Measurements from ENCODE around the gene BAIAP2L2. TPM values are rescaled to one million over a fixed set of nuclear protein-coding genes. Genes with fewer than 3 reads are reported as not detected.

The BAIAP2L2 gene
- total and polyA plus RNA-seq, 10 of the 15 experiments (the other 5 are each of a cell fraction or from before 2014, with no cell fraction given): 0.08 to 0.38 (median 0.14) TPM; not detected in 6

- no peak overlapping the region for H2AFZ ChIP-seq (ENCODE audit: control insufficient read depth, low read depth, low read length)
- in situ Hi-C loops (cut with MboI): no loop called here
- no peak overlapping the region for H3K4me2 ChIP-seq (ENCODE audit: control insufficient read depth, insufficient read depth)
- BruUV-seq (replicated peaks): no TSS peak
- no peak overlapping the region for H3K27ac ChIP-seq (ENCODE audit: control insufficient read depth, insufficient read depth)
- ChIA-PET CTCF (interaction anchor here (1.3 kb wide), 1 partner anchor 16 kb away, joined by 5 read pairs; no protein-coding TSS in a partner anchor), SMC1A (ENCODE audit: uncharacterized antibody, unreplicated experiment) (no interaction called here), POLR2A (no interaction called here), RAD21 (ENCODE audit: unreplicated experiment) (no interaction called here)
- H3K4me3 ChIP-seq: no peak overlapping the region
- WGBS (ENCODE audit: insufficient coverage, insufficient replicate concordance, low lambda C conversion rate, missing lambda C conversion rate): 70% methylated on average over 2 of the region's 2 CpGs
- no peaks in the 10 kb centered on the region for H3K79me2 ChIP-seq (ENCODE audit: control insufficient read depth, insufficient read depth, low read length)
- no peaks in the 10 kb centered on the region for H3K4me1 ChIP-seq (ENCODE audit: control insufficient read depth, insufficient read depth, low read length)
- H4K20me1 ChIP-seq (ENCODE audit: control insufficient read depth, insufficient read depth): no peaks in the 10 kb centered on the region
- no peak for FAIRE-seq
- intact Hi-C loops (cut with micrococcal nuclease; ENCODE audit: unreplicated experiment): no loop called here
- TF ChIP-seq CTCF (IDR thresholded peaks at IDR 0.05 in 2 of 3, conservative IDR thresholded peaks at IDR 0.05 in 1 of 3; ENCODE audit: control insufficient read depth in 2 of 3, extremely low read depth in 1 of 3, insufficient read depth in 1 of 3, low read depth in 3 of 3, low read length in 3 of 3): no peak
- no peak for TF ChIP-seq CBX5 (IDR thresholded peaks at IDR 0.05; ENCODE audit: low read depth)
- no peak for TF ChIP-seq PAX5 (IDR thresholded peaks at IDR 0.05; ENCODE audit: borderline replicate concordance, low read depth, low read length)
- DNase-seq (ENCODE audit: low read depth, low spot score): no peak
- no peaks in the 10 kb centered on the region for H3K9me3 ChIP-seq (replicated peaks; ENCODE audit: control insufficient read depth, insufficient read depth, low read length)
- ATAC-seq: no peak
- H3K36me3 ChIP-seq (ENCODE audit: control insufficient read depth in 2 of 2, insufficient read depth in 2 of 2, low read length in 1 of 2): peaks cover 3 to 4% of the 10 kb centered on the region in 2 experiments; a peak in 3 of 4 replicates
- H3K9ac ChIP-seq (ENCODE audit: control insufficient read depth, insufficient read depth, low read length): no peak overlapping the region
- no peaks in the 10 kb centered on the region for H3K27me3 ChIP-seq (replicated peaks in 1 of 2; ENCODE audit: control insufficient read depth in 2 of 2, insufficient read depth in 2 of 2, low read length in 1 of 2)
These were observed 20.9 kb upstream of the BAIAP2L2 start for GRCh38 chr22:38131399-38131798.

- H3K4me1 ChIP-seq (ENCODE audit: control insufficient read depth, insufficient read depth, low read length): no peaks in the 10 kb centered on the region
- no peak overlapping the region for H3K9ac ChIP-seq (ENCODE audit: control insufficient read depth, insufficient read depth, low read length)
- WGBS (ENCODE audit: insufficient coverage, insufficient replicate concordance, low lambda C conversion rate, missing lambda C conversion rate): 54% methylated on average over 9 of the region's 9 CpGs
- intact Hi-C loops (cut with micrococcal nuclease; ENCODE audit: unreplicated experiment) (no loop called here), in situ Hi-C loops (cut with MboI) (no loop called here)
- no peak for DNase-seq (ENCODE audit: low read depth, low spot score)
- ATAC-seq: no peak
- ChIA-PET CTCF (interaction anchor here (1.3 kb wide), 1 partner anchor 15 kb away, joined by 5 read pairs; no protein-coding TSS in a partner anchor), SMC1A (ENCODE audit: uncharacterized antibody, unreplicated experiment) (no interaction called here), POLR2A (no interaction called here), RAD21 (ENCODE audit: unreplicated experiment) (no interaction called here)
- no peaks in the 10 kb centered on the region for H4K20me1 ChIP-seq (ENCODE audit: control insufficient read depth, insufficient read depth)
- H3K36me3 ChIP-seq (ENCODE audit: control insufficient read depth in 2 of 2, insufficient read depth in 2 of 2, low read length in 1 of 2): peaks cover 3 to 4% of the 10 kb centered on the region in 2 experiments
- no peak overlapping the region for H3K27ac ChIP-seq (ENCODE audit: control insufficient read depth, insufficient read depth)
- TF ChIP-seq CREB1 (IDR thresholded peaks at IDR 0.05; ENCODE audit: low read depth) (no peak), CHD4 (IDR thresholded peaks at IDR 0.05) (no peak), ZSCAN29 (IDR thresholded peaks at IDR 0.05) (no peak), WRNIP1 (IDR thresholded peaks at IDR 0.05; ENCODE audit: borderline replicate concordance, low read depth, low read length) (no peak), CEBPB (IDR thresholded peaks at IDR 0.05; ENCODE audit: borderline replicate concordance in 1 of 2, low read depth in 2 of 2, low read length in 2 of 2) (no peak), ZBTB4 (CRISPR knock-in tag; IDR thresholded peaks at IDR 0.05) (no peak), ZNF274 (IDR thresholded peaks at IDR 0.05; ENCODE audit: insufficient read depth, insufficient read length) (no peak), HCFC1 (IDR thresholded peaks at IDR 0.05; ENCODE audit: low read length) (no peak), IRF4 (IDR thresholded peaks at IDR 0.05; ENCODE audit: low read depth, low read length) (no peak), GABPA (IDR thresholded peaks at IDR 0.05; ENCODE audit: low read depth) (no peak)
- H3K9me3 ChIP-seq (replicated peaks; ENCODE audit: control insufficient read depth, insufficient read depth, low read length): no peaks in the 10 kb centered on the region
- H3K4me2 ChIP-seq (ENCODE audit: control insufficient read depth, insufficient read depth): no peak overlapping the region
- no TSS peak for BruUV-seq (replicated peaks)
- no peak overlapping the region for H2AFZ ChIP-seq (ENCODE audit: control insufficient read depth, low read depth, low read length)
- FAIRE-seq: no peak
- H3K79me2 ChIP-seq (ENCODE audit: control insufficient read depth, insufficient read depth, low read length): no peaks in the 10 kb centered on the region
- no peaks in the 10 kb centered on the region for H3K27me3 ChIP-seq (replicated peaks in 1 of 2; ENCODE audit: control insufficient read depth in 2 of 2, insufficient read depth in 2 of 2, low read length in 1 of 2)
- H3K4me3 ChIP-seq: no peak overlapping the region
These were observed 19.4 kb upstream of the BAIAP2L2 start for GRCh38 chr22:38129856-38130255.

All from GM12878 (cell line).